Right ventricle myocardium inferior (tissue), 1 donor: Measurements from ENCODE around the gene PTK7. TPM values are rescaled to one million over a fixed set of nuclear protein-coding genes. Genes with fewer than 3 reads are reported as not detected.
"Not testable (repeated sequence)": the region's sequence is repeated elsewhere in the genome, so short reads cannot be mapped to it uniquely, and the experiment has no call there.

Experiments used
- ATAC-seq: fragments of 200-7000 bp; cut with Tn5 transposase; one replicate; pipeline ENCODE4 v1.9.1; 2020; ENCODE audit warnings: mild to moderate bottlenecking, moderate library complexity
- DNase-seq: peaks from one replicate; pipeline ENCODE4 v3.0.0; 2021; ENCODE audit errors: missing footprints
- intact Hi-C: fragments of 100-400 bp; cut with DNase I; formaldehyde crosslinking; loops from one replicate; pipeline ENCODE4 v1.11.0; 2022
- total RNA-seq: library from RNA; stranded (reverse); fragmentation: NEBNext Ultra II Directional; extraction: Animal tissue kit (Norgen Biotek cat#: 25700); gene quantifications from one replicate; pipeline ENCODE4 v1.2.1, GENCODE V29; 2021
- donor health status: DM: no; HTN: yes; CAD: no; lungs with severe emphysema.

The PTK7 gene
- total RNA-seq, 1 donor from 2014 or later, result 1.7 TPM

GRCh38 chr6:43127877-43128276, 51.8 kb downstream of the PTK7 start:
- DNase-seq (no peak), ATAC-seq (peak; percentile 15)
- intact Hi-C loops, result loop anchor here (5.0 kb wide), 2 partner anchors 121 to 226 kb away; no protein-coding TSS in a partner anchor

- ATAC-seq, result no peak
- no peak for DNase-seq
- intact Hi-C loops, result loop anchor here (5.0 kb wide), 2 partner anchors 122 to 227 kb away; no protein-coding TSS in a partner anchor
These were observed 52.8 kb downstream of the PTK7 start for GRCh38 chr6:43128926-43129325.

GRCh38 chr6:43129434-43130194, 53.5 kb downstream of the PTK7 start:
- intact Hi-C loops, result loop anchor here (5.0 kb wide), 2 partner anchors 122 to 227 kb away; no protein-coding TSS in a partner anchor
- DNase-seq (no peak), ATAC-seq (peak; percentile 70)

- ATAC-seq, result no peak
- DNase-seq, result no peak
- intact Hi-C loops, result no loop called here
These were observed 54.3 kb downstream of the PTK7 start for GRCh38 chr6:43130429-43130828.

DNA sequence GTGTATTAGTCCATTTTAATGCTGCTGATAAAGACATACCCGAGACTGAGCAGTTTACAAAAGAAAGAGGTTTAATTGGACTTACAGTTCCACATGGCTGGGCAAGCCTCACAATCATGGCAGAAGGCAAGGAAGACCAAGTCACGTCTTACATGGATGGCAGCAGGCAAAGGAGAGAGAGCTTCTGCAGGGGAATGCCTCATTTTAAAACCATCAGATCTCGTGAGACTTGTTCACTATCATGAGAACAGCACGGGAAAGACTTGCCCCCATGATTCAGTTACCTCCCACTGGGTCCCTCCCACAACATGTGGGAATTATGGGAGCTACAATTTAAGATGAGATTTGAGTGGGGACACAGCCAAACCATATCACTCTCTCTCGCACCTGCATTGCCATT, 55.3 kb downstream of the PTK7 start:
- ATAC-seq, intact Hi-C loops, DNase-seq: not testable (repeated sequence)

DNA sequence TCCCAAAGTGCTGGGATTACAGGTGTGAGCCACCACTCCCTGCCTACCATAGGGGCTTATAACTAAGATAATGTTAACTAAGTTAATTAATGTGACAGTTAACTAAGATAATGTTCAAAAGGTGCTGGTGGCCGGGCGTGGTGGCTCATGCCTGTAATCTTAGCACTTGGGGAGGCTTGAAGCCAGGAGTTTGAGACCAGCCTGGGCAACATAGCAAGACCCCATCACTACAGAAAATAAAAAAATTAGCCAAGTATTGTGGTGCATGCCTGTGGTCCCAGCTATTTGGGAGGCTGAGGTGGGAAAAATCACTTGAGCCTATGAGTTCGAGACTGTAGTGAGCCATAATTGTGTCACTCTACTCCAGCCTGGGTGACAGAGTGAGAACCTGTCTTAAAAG, 62.2 kb downstream of the PTK7 start:
- no peak for DNase-seq
- ATAC-seq, result no peak
- intact Hi-C loops, result no loop called here

DNA sequence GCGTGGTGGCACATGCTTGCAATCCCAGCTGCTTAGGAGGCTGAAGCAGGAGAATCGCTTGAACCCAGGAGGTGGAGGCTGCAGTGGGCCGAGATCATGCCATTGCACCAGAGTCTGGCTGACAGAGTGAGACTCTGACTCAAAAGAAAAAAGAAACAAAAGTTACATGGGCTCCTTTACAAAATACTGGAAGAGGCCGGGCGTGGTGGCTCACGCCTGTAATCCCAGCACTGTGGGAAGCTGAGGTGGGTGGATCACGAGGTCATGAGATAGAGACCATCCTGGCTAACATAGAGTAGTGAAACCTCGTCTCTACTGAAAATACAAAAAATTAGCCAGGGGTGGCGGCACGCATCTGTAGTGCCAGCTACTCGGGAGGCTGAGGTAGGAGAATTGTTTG, 63.9 kb downstream of the PTK7 start:
- DNase-seq, result not testable (repeated sequence)
- intact Hi-C loops, result loop anchor here (5.0 kb wide), 1 partner anchor 88 kb away; the partner anchor contains the start of gene CUL7

GRCh38 chr6:43141644-43142043, 65.5 kb downstream of the PTK7 start:
- DNase-seq (no peak), ATAC-seq (no peak)
- intact Hi-C loops, result loop anchor here (5.0 kb wide), 1 partner anchor 89 kb away; the partner anchor contains the start of gene CUL7

More for the DNA sequence above, 63.9 kb downstream of the PTK7 start:
- not testable (repeated sequence) for ATAC-seq

DNA sequence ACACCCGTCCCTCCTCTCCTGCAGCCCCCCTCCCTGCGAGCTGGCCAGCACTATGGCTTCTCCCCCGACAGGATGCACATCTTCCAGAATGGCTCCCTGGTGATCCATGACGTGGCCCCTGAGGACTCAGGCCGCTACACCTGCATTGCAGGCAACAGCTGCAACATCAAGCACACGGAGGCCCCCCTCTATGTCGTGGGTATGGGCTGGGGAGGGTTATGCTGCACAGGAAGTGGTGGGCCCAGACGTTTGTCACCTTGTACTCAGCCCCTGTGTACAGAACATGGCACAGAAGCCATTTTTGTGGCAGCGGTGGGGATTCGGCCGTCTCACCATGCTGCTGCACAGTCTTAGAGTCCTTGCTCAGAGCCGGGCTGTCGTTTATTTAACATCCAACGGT, 66.0 kb downstream of the PTK7 start:
- intact Hi-C loops, result loop anchor here (5.0 kb wide), 1 partner anchor 90 kb away; the partner anchor contains the start of gene CUL7
- ATAC-seq (no peak), DNase-seq (no peak)

- intact Hi-C loops, result loop anchor here (1.0 to 5.0 kb wide), 3 partner anchors 91 to 242 kb away; partner anchors contain the start of gene CUL7
- DNase-seq (peak; percentile 90), ATAC-seq (peak; percentile 97)
These were observed 67.4 kb downstream of the PTK7 start for GRCh38 chr6:43143235-43144128.

DNA sequence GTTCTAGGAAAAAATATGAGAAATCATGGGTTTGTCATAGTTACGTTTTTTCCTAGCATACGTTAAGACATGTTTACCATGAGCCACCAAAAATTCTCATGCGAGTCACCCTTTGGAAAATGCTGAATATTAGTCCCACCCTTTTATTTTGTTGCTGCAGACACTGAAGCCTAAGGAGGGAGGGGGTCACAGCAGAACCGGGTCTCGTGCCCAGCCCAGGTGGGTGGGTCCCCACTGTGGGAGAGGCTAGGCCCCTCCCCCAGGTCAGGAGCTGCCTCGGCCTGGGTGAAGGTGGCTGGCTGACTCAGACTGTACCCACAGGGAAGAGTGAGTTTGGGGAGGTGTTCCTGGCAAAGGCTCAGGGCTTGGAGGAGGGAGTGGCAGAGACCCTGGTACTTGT, 68.8 kb downstream of the PTK7 start:
- no peak for ATAC-seq
- intact Hi-C loops, result loop anchor here (5.0 kb wide), 1 partner anchor 93 kb away; the partner anchor contains the start of gene CUL7

DNA sequence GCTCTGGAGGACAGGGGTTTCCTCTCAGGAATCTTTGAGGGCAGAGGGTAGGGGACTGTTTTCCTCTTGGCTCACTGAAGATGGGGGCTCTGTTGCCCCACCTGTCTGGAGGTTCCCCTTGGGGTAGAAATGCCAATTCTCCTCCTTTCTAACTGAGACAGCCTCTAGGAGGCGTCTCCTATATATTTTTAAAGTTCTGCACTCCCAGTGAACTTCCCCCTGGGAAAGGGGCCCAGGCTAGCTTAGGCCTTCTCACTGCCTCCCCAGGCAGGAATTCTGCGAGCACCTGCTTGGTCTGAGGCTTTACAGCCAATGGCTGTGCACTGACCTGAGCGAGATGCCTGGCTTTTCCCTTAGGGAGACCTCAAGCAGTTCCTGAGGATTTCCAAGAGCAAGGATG, 70.1 kb downstream of the PTK7 start:
- intact Hi-C loops, result no loop called here
- ATAC-seq (no peak), DNase-seq (no peak)

More for the DNA sequence above, 68.8 kb downstream of the PTK7 start:
- DNase-seq, result no peak

GRCh38 chr6:43146709-43147688, 70.9 kb downstream of the PTK7 start:
- ATAC-seq, result no peak
- DNase-seq, result no peak
- intact Hi-C loops, result no loop called here

GRCh38 chr6:43147691-43148477, 71.8 kb downstream of the PTK7 start:
- no peak for DNase-seq
- intact Hi-C loops, result no loop called here
- ATAC-seq, result no peak

DNA sequence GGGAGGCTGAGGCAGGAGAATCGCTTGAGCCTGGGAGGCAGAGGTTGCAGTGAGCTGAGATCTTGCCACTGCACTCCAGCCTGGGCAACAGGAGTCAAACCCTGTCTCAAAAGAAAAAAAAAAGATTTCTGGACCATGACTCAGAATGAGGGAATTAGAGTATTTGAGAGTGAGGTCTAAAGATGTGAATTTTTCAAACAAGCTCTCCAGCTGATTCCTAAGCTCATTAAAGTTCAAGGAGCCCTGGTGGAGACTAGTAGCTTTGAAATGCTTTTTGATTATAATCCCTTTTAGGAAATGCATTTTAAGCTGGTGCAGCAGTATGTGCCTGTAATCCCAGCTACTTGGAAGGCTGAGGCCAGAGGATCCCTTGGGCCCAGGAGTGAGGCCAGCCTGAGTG, 73.2 kb downstream of the PTK7 start:
- ATAC-seq (no peak), DNase-seq (no peak)
- intact Hi-C loops, result no loop called here

- DNase-seq (no peak), ATAC-seq (no peak)
- intact Hi-C loops, result no loop called here
These were observed 74.1 kb downstream of the PTK7 start for GRCh38 chr6:43150051-43150751.

GRCh38 chr6:43159599-43159998, 83.5 kb downstream of the PTK7 start:
- no peak for ATAC-seq
- DNase-seq, result no peak
- intact Hi-C loops, result no loop called here
